Activated CD4-positive, alpha-beta T cell treated with anti-CD3 and anti-CD28 coated beads, Interleukin-2, amount 50 U/mL, for 48 hours (primary cell): ENCODE data around the gene HBE1.
"Not testable (repeated sequence)": the region's sequence is repeated elsewhere in the genome, so short reads cannot be mapped to it uniquely, and the experiment has no call there.

Experiments
- DNase-seq, 2 experiments: peaks; one replicate each; pipeline ENCODE4 v3.0.0-alpha.2; 2020

HBE1 gene

DNA sequence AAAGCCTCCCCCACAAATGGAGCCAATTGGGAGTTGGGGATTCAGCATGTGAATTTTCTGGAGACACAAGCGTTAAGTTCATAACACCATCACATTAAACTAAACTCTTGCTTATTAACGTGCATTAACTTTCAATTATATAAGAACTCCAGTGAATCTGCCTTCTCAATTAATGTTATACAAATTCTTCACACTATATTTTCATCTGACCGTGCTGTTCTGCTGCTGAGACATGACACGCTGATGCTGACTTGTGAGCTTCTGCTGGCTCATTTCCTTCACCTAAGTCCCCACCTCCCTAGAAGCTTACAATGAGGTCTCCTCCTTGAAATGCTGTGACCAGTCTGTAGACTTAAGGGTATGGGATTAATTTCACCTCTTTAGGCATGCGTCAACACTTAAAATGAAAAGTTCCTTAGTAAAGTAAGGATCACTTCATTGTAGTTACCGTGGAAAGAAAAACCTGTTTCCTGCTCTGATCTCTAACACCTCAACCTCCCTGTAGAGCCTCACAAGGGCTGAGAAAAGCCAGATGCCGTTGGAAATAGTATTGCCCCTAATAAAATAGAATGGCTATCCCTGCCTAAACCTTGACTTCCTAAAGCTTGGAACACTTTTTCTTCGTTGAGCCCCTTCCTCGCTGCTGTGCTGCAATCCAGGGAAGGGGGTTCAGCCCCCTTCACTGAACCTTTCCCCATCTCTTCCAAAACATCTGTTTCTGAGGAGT is 17.4 kb downstream of the HBE1 start:
- no peak for DNase-seq

DNA sequence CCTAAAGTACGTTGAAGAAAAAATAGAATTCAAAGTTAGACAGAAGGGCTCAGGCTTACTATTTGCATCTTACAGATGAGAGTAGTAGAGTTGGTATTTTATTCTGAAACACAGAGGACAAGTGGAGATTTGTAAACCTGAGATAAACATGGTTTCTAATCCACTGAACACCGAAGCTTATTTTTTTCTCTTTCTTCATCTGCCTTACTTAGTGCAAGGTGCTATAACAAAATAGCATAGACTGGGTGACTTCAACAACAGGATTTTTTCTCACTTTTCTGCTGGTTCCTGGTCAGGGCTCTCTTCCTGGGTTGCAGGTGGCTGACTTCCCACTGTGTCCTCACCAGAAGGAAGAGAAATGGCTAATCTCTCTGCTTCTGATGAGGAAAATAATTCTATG is 18.0 kb downstream of the HBE1 start:
- no peak for DNase-seq

DNA sequence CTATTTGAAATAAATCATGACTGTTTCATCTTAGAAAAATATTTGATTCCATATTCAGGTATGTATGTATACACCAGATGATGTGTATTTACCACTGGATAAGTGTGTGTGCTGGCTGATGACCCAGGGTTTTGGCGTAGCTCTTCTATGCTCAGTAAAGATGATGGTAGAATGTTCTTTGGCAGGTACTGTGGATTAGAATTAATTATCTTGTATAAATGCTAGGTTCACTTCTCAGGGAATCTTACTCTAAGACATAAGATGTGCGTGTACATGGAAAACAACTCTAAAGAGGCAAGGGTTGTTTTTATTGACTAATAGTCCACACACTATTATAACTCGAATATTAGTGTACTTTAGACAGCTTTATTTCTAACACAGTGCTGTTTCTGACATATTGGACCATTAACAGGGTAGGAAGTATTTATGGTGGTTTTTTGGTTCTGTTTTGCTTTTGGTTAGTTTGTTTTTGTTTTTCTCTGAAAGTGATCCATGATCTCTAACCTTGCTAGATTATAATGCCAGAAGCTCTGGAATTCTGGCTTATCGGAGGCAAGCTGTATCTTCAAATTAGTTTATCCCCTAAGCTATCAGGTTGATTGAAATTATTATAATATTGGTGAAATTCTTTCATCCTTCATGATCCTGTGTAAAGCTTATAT is 19.1 kb downstream of the HBE1 start:
- no peak for DNase-seq

DNA sequence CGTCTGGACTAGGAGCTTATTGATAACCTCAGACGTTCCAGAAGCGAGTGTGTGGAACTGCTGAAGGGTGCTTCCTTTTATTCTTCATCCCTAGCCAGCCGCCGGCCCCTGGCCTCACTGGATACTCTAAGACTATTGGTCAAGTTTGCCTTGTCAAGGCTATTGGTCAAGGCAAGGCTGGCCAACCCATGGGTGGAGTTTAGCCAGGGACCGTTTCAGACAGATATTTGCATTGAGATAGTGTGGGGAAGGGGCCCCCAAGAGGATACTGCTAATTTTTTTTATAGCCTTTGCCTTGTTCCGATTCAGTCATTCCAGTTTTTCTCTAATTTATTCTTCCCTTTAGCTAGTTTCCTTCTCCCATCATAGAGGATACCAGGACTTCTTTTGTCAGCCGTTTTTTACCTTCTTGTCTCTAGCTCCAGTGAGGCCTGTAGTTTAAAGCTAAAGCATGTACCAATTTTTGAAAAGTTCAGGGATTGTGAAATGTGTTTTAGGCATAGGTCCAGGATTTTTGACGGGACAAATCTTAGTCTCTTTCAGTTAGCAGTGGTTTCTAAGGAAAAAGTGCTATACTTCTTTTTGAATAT is 19.8 kb downstream of the HBE1 start, which contains the start of gene HBG1:
HBG1 (minus strand) TSS at position 51 of the 590 bp plus-strand sequence. CDS start 53 bp downstream, outside the sequence.
- DNase-seq = not testable (repeated sequence)

DNA sequence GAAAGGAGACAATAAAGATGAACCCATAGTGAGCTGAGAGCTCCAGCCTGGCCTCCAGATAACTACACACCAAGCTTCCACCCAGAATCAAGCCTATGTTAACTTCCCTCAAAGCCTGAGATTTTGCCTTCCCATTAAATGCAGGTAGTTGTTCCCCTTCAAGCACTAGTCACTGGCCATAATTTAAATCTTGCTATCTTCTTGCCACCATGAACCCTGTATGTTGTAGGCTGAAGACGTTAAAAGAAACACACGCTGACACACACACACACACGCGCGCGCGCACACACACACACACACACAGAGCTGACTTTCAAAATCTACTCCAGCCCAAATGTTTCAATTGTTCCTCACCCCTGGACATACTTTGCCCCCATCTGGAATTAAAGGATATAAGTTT is 21.2 kb downstream of the HBE1 start:
- DNase-seq = not testable (repeated sequence)

DNA sequence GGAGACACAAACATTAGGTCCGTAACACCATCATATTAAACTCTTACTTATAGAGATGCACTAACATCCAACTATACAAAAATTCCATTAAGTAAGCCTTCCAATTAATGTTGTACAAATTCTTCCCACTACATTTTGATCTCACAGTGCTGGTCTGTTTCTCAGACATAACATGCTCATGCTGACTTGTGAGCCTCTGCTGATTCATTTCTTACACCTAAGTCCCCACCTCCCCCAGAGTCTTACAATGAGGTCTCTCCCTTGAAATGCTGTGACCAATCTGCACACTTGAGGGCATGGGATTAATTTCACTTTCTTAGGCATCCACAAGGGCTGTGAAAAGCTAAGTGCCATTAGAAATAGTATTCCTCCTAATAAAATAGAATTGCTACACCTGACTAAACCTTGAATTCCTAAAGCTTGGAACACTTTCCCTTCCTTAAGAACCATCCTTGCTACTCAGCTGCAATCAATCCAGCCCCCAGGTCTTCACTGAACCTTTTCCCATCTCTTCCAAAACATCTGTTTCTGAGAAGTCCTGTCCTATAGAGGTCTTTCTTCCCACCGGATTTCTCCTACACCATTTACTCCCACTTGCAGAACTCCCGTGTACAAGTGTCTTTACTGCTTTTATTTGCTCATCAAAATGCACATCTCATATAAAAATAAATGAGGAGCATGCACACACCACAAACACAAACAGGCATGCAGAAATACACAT is 22.1 kb downstream of the HBE1 start:
- DNase-seq = no peak

DNA sequence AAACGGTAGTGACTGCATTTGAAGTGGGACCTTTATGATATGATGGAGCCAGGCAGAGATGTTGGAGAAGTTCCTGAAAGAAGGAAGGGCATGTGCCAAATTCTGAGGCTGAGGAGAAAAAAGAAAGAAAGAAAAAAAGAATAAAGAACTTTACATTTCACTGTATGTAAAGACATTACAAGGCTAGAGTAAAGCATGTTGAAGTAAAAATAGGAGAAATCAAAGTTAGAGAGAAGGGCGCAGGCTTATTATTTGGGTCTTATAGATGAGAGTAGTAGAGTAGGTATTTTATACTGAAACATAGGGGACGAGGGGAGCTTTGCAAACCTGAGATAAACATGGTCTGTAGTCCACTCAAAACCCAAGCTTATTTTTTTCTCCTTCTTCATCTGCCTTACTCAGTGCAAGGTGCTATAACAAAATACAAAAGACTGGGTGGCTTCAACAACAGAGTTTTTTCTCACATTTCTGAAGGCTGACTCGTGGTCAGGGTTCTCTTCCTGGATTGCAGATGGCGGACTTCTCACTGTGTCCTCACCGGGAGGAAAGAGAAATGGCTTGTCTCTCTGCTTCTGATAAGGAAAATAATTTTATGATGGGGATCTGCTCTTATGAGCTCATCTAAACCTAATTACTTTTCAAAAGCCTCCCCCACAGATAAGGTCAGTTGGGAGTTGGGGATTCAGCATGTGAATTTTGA is 22.8 kb downstream of the HBE1 start:
- DNase-seq = no peak

DNA sequence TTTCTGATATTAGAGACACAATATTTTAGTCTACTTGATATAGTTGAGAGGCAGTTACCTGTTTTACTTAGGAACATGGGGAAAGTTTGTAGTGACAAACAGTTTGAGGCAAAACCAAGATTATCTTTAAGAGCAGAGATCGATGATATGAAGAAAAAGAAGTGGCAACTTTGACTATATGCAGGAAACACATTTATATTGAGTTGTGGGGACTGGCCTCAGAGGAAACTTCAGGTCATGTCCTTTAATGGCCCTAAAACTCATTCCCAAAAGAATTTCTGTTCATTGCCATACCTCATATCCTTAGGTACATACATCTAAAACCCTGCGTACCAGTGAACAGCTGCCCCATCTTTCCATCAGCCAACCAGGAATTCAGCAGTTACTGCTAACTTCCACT is 24.6 kb downstream of the HBE1 start:
- DNase-seq = no peak

DNA sequence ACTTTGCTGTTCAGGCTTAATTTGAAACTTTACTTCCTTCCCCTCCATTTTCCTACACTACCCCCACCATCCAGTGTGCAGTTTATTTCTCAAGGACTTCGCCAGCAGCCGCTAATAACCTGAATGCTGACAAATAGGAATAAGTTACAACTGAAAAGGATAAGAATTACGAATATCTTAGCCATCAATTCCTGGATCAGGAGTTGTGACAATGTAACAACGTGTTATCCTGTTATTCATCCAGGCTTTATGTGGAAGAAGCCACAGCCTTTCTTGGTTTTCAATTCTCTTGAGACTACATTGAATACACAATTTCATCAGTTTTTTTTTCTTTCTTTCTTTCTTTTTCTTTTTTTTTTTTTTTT is 25.9 kb downstream of the HBE1 start:
- DNase-seq = no peak

DNA sequence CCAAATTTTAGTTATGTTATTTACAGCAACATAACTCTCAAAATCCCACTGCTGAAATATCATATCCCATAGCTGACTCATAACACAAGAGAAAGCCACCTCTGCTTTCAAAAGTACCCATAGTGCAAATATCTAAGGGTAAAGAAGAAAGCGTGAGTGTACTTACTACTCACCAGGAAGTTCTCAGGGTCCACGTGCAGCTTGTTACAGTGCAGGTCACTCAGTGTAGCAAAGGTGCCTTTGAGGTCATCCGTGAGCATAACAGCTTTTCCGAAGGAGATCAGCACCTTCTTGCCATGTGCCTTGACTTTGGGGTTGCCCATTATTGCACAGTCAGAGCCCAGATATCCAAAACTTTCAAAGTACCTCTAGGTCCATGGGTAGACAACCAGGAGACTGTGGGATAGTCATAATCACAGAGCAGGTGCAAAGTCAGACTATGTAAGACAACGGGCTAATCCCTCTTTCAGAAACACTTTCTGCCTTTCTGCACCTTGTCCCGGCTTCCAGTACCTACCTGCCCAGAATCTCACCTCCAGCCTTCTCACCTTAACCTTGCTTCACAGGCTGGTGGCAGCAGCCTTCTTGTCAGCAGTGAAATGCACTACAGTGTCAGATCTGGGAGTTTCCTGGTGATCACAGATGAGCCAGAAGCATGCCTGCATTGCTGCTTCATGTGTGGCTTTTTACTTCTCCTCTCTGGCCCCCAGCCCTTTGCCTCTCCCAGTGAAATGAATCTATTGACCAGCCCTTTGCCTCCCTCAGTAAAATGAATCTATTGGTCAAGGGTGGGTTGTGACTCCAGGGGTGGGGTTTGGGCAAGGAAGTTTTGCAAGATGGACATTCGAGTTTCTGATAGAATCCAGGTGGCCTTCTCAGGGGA is 26.6 kb downstream of the HBE1 start:
- no peak for DNase-seq

DNA sequence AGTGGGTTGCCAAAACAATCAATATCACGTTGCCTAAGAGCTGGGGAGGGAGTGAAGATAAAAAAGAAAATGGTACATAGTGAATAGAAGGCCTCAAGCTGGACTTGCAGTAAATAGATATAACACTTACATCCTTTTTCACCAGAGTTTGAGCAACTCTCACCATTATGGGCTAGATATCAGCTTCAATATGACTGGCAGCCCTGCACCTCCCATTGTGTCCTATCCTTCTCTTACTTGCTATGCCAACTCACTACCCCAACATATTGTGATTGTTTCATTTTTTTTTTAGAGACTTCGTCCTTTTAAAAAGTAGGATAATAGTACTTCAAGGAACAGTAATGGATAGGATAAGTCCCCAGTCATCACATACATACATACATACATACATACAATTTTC is 27.5 kb downstream of the HBE1 start:
- no peak for DNase-seq

DNA sequence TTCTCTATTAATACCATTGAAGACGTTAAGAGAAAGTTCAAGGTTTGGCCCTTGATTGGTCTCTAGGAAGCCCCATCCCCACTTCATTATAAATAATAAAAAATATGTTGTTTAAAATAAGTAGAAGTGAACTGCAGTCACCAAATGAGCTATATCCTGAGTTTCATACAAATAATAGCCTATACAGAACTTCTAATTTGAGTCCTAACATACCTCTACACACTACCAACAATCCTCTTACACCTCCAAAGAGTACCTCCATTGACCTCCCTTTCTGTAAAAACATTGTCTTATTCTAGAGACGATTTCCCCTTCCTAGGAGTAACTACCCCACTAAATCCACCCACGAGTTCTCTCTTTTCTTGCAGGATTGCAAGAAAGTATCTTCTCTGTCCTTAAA is 28.3 kb downstream of the HBE1 start:
- no peak for DNase-seq

DNA sequence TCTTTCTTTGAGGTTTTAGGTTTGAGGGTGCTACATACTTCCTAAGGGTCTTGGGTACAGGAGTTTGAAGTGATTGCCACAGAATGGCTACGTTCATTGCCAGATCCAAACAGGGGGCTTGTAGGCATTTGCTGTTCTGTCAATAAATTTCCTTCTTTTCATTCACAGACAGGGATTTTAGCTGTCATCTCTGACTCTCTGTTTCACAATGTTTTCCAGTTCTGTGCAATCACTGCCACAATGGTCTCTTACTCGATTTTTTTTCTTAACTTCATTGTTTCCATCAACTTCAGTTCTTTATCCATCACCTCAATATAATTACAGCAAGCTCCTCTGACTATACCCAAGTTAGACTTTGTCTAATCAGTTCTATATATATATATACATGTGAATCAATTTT is 29.3 kb downstream of the HBE1 start:
- no peak for DNase-seq

DNA sequence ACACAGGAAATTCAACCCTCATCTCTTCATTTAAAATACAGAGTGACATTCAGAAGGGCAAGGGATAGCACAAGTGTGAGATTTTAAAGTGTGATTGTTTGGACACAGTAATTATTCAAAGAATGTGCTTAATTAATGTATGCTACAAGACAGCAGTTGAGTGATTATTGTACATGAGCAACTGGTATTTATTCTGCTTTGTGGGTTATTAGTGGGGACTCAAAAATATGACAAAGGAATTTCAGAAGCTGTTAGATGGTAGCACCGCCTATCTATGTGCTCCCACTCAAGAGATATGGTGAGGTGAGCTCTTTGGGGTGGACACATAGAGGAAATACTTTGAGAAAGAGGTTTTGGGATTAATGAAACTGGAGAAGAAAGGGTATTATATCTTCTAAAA is 29.7 kb downstream of the HBE1 start:
- DNase-seq = no peak

DNA sequence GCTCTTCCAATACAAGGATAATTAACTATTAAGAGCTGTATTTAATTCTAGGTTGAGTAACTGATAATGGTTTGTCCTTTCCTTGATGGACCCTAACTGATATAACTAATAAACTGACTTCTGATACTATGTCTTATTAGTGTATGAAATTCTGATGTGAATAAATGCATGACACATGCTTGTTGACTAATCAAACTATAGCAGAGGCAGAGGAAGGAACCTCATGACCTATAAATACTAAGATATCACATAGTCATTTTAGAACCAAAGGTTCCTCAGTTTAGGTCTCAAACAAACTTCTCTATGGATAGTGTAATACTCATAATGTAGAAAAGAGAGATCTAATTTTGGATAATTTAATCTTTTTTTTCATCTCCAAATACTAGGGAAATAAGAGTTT is 30.7 kb downstream of the HBE1 start:
- DNase-seq = no peak

DNA sequence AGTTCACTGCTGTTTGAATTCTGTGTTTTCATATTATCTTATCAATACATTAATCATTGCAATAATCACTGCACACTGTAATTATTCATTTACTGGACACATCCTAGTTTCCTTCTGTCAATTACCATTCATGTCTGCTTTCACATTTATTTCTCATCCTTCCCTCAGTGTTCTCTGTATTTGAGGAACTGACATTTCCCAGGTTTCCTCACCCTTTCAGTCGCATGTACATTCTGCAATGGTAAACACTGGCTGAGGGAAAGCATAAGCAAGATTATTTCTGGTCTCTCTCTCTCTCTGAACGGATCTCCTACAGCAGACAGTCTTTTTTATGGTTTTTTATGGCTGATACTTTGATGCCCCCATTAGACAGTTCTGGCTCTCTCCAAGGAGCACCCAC is 31.3 kb downstream of the HBE1 start:
- no peak for DNase-seq

DNA sequence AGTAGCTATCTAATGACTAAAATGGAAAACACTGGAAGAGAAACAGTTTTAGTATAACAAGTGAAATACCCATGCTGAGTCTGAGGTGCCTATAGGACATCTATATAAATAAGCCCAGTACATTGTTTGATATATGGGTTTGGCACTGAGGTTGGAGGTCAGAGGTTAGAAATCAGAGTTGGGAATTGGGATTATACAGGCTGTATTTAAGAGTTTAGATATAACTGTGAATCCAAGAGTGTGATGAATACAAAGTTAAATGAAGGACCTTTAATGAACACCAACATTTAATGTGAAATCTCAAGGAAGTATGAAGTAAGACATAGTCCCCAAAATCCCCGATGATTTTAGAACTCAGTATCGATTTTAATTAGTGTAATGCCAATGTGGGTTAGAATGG is 32.3 kb downstream of the HBE1 start:
- DNase-seq = no peak

DNA sequence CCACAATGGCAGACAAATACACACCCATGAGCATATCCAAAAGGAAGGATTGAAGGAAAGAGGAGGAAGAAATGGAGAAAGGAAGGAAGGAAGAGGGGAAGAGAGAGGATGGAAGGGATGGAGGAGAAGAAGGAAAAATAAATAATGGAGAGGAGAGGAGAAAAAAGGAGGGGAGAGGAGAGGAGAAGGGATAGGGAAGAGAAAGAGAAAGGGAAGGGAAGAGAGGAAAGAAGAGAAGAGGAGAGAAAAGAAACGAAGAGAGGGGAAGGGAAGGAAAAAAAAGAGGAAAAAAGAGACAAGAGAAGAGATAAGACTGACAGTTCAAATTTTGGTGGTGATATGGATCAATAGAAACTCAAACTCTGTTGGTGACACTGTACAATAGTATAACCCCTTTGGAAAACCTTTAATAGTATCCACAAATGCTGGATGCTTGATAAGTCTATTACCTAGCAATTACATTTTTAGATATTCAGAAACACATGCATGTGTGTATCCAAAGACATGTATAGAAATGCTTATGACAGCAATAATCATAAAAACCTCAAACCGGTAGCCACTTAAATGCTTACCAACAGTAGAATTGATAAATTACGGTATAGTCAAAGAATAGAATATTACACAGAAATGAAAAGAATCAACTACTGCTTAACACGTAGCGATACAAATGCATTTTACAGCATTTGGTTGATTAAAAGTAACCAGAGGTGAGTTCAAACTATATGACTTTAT is 34.2 kb downstream of the HBE1 start:
- no peak for DNase-seq

DNA sequence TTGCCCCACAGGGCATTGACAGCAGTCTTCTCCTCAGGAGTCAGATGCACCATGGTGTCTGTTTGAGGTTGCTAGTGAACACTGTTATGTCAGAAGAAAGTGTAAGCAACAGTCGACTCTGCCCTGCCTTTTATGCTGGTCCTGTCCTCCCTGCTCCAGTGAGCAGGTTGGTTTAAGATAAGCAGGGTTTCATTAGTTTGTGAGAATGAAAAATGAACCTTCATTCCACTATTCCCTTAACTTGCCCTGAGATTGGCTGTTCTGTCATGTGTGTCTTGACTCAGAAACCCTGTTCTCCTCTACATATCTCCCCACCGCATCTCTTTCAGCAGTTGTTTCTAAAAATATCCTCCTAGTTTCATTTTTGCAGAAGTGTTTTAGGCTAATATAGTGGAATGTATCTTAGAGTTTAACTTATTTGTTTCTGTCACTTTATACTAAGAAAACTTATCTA is 35.3 kb downstream of the HBE1 start, which contains the start of gene HBD:
HBD (minus strand) TSS at position 103 of the 454 bp plus-strand sequence; CDS start at position 53, 50 bp downstream.
- DNase-seq = no peak

DNA sequence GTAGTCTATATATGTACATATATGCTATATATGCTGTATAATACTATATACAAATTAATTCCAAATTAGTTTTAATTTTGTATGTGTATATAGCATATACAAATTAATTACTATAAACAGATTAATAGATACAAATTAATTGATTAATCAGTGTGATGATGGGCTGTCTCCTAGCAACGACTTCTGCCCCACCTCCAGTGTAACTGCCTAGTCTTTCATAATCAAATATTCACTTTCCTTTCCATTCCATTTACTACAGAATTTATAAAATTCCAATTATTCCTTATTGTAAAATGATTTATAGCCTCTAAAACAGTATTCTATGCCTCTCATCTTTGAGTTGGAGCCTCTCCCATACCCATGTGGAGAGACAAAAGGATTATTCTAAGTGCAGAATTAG is 36.4 kb downstream of the HBE1 start:
- no peak for DNase-seq

DNA sequence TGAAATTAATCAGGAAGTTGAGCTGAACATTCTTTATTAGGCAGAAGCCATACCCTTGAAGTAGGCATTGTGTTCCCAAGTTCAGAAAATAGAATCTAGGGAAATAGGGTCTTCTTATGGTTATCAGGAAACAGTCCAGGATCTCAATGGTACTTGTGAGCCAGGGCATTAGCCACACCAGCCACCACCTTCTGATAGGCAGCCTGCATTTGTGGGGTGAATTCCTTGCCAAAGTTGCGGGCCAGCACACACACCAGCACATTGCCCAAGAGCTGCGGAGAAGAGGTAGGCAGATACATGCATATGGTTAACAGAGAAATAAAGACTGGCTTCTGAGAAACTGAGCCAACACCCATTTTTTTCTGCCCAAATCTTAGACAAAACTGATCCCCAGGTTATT is 36.9 kb downstream of the HBE1 start:
- DNase-seq = no peak
